A204.1 (cell line): Measurements from ENCODE around the gene PCDHGA5.
"Not testable (repeated sequence)": the region's sequence is repeated elsewhere in the genome, so short reads cannot be mapped to it uniquely, and the experiment has no call there.

ENCODE experiments used
- FAIRE-seq: peaks from 2 replicates; lab custom pipeline; 2012; peaks lifted over from hg19 to GRCh38; lab: Jason Lieb, UNC

PCDHGA5 gene

GRCh38 chr5:141414548-141415274, 50.7 kb downstream of the PCDHGA5 start:
- not testable (repeated sequence) for FAIRE-seq

DNA sequence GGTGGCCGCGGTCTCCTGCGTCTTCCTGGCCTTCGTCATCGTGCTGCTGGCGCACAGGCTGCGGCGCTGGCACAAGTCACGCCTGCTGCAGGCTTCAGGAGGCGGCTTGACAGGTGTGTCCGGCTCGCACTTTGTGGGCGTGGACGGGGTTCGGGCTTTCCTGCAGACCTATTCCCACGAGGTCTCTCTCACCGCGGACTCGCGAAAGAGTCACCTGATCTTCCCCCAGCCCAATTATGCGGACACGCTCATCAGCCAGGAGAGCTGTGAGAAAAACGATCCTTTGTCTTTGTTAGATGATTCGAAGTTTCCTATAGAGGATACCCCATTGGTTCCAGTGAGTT, 51.3 kb downstream of the PCDHGA5 start:
- not testable (repeated sequence) for FAIRE-seq
